ENCODE results near the gene KIF23. TPM values are rescaled to one million over a fixed set of nuclear protein-coding genes. Genes with fewer than 3 reads are reported as not detected.

Gene KIF23
- total RNA-seq, 1 experiment from 2014 or later, result 83.7 TPM

- no peaks in the 10 kb centered on the region for H4K20me1 ChIP-seq (ENCODE audit: insufficient read depth)
- H3K36me3 ChIP-seq (ENCODE audit: control insufficient read depth in 1 of 2, insufficient read depth in 2 of 2, low read length in 2 of 2), result no peaks in the 10 kb centered on the region
- H3K9me2 ChIP-seq (ENCODE audit: insufficient read depth), result no peaks in the 10 kb centered on the region
- H3K79me2 ChIP-seq (ENCODE audit: insufficient read depth, low read length), result no peaks in the 10 kb centered on the region
- H3K4me3 ChIP-seq (replicated peaks in 1 of 2; ENCODE audit: low read depth in 1 of 2, low read length in 2 of 2), result no peak overlapping the region
- no TSS peak for BruUV-seq (replicated peaks)
- no peaks in the 10 kb centered on the region for H3K27me3 ChIP-seq (ENCODE audit: insufficient read depth, low read length)
- DNase-seq (ENCODE audit: low read depth, low spot score), result no peak
- no peaks in the 10 kb centered on the region for H3K4me1 ChIP-seq (ENCODE audit: control insufficient read depth in 1 of 2, insufficient read depth in 2 of 2, low read length in 2 of 2)
- ChIA-PET RAD21 (ENCODE audit: low non-redundant PET in 1 of 2, low total read pairs in 2 of 2, uncharacterized antibody in 2 of 2, unreplicated experiment in 2 of 2) (no interaction called here), POLR2A (no interaction called here), CTCF (no interaction called here)
- no peak overlapping the region for H3K27ac ChIP-seq (ENCODE audit: low read depth, low read length)
- TF ChIP-seq CBX3 (IDR thresholded peaks at IDR 0.05; ENCODE audit: low read depth) (no peak), RAD21 (IDR thresholded peaks at IDR 0.05; ENCODE audit: low read depth) (no peak), EZH2phosphoT487 (IDR thresholded peaks at IDR 0.05; ENCODE audit: borderline replicate concordance) (no peak), TCF7L2 (IDR thresholded peaks at IDR 0.05; ENCODE audit: borderline replicate concordance, extremely low read depth, insufficient read depth, insufficient read length) (no peak), SIN3A (IDR thresholded peaks at IDR 0.05; ENCODE audit: low read depth) (no peak), ATF3 (IDR thresholded peaks at IDR 0.05) (no peak), POLR2AphosphoS5 (IDR thresholded peaks at IDR 0.05; ENCODE audit: low read depth, low read length) (no peak), SRF (IDR thresholded peaks at IDR 0.05; ENCODE audit: low read depth) (no peak)
- TF ChIP-seq, protein P1, sequence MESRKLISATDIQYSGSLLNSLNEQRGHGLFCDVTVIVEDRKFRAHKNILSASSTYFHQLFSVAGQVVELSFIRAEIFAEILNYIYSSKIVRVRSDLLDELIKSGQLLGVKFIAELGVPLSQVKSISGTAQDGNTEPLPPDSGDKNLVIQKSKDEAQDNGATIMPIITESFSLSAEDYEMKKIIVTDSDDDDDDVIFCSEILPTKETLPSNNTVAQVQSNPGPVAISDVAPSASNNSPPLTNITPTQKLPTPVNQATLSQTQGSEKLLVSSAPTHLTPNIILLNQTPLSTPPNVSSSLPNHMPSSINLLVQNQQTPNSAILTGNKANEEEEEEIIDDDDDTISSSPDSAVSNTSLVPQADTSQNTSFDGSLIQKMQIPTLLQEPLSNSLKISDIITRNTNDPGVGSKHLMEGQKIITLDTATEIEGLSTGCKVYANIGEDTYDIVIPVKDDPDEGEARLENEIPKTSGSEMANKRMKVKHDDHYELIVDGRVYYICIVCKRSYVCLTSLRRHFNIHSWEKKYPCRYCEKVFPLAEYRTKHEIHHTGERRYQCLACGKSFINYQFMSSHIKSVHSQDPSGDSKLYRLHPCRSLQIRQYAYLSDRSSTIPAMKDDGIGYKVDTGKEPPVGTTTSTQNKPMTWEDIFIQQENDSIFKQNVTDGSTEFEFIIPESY (IDR thresholded peaks at IDR 0.05; ENCODE audit: extremely low read depth, insufficient replicate concordance, low read length), result no peak
- ATAC-seq, result no peak
- no peaks in the 10 kb centered on the region for H3K9me3 ChIP-seq (ENCODE audit: control insufficient read depth in 1 of 2, insufficient read depth in 1 of 2, low read depth in 1 of 2, low read length in 2 of 2)
- intact Hi-C loops (cut with micrococcal nuclease), result no loop called here
- H3K9ac ChIP-seq (ENCODE audit: low read length), result no peak overlapping the region
- H3K4me2 ChIP-seq (ENCODE audit: low read length), result no peak overlapping the region
- H2AFZ ChIP-seq (ENCODE audit: low read depth, low read length, poor library complexity, severe bottlenecking), result no peak overlapping the region
These were observed 75.0 kb downstream of the KIF23 start for GRCh38 chr15:69489073-69489571.

Measured in HCT116 (cell line).